Activated CD4-positive, CD25-positive, alpha-beta regulatory T cell treated with anti-CD3 and anti-CD28 coated beads, Interleukin-2, amount 50 U/mL, for 72 hours (primary cell): ENCODE results near the gene UBE2O.

Source experiments
- DNase-seq: peaks from one replicate; pipeline ENCODE4 v3.0.0; 2021

UBE2O gene

GRCh38 chr17:76484228-76484725 lies 31.3 kb upstream of the UBE2O start:
- no peak for DNase-seq

- DNase-seq, result no peak
Observed at GRCh38 chr17:76481071-76481655, 28.2 kb upstream of the UBE2O start.

- no peak for DNase-seq
Observed at GRCh38 chr17:76480632-76481031, 27.7 kb upstream of the UBE2O start.

GRCh38 chr17:76479515-76480060 lies 26.6 kb upstream of the UBE2O start:
- no peak for DNase-seq

GRCh38 chr17:76478730-76479514 lies 26.0 kb upstream of the UBE2O start:
- no peak for DNase-seq

GRCh38 chr17:76478097-76478496 lies 25.1 kb upstream of the UBE2O start:
- no peak for DNase-seq

GRCh38 chr17:76477576-76477975 lies 24.6 kb upstream of the UBE2O start:
- DNase-seq, result no peak

GRCh38 chr17:76476736-76477135 lies 23.8 kb upstream of the UBE2O start:
- DNase-seq, result no peak

- DNase-seq, result no peak
Observed at GRCh38 chr17:76475302-76475701, 22.4 kb upstream of the UBE2O start.

GRCh38 chr17:76474894-76475293 lies 21.9 kb upstream of the UBE2O start:
- DNase-seq, result no peak

GRCh38 chr17:76474238-76474637 lies 21.3 kb upstream of the UBE2O start:
- no peak for DNase-seq

- no peak for DNase-seq
Observed at GRCh38 chr17:76473541-76473985, 20.6 kb upstream of the UBE2O start.

GRCh38 chr17:76472726-76473125 lies 19.8 kb upstream of the UBE2O start:
- no peak for DNase-seq

- DNase-seq, result no peak
Observed at GRCh38 chr17:76472258-76472645, 19.3 kb upstream of the UBE2O start.

GRCh38 chr17:76471498-76472257 lies 18.7 kb upstream of the UBE2O start:
- no peak for DNase-seq

GRCh38 chr17:76469991-76470739 lies 17.2 kb upstream of the UBE2O start:
- DNase-seq, result no peak

- DNase-seq, result no peak
Observed at GRCh38 chr17:76469076-76469990, 16.4 kb upstream of the UBE2O start.

GRCh38 chr17:76468634-76469010 lies 15.7 kb upstream of the UBE2O start:
- DNase-seq, result no peak

GRCh38 chr17:76467809-76468633 lies 15.1 kb upstream of the UBE2O start:
- no peak for DNase-seq

GRCh38 chr17:76467366-76467765 lies 14.4 kb upstream of the UBE2O start, which contains the start of gene AANAT:
Gene AANAT, plus strand, starts transcription at chr17:76467603. Its CDS starts 1,144 bp downstream, at chr17:76468747.
- no peak for DNase-seq

GRCh38 chr17:76466775-76467130 lies 13.8 kb upstream of the UBE2O start:
- DNase-seq, result no peak
